Testis (tissue), 3 donors: ENCODE results near the gene BBS10. TPM values are rescaled to one million over a fixed set of nuclear protein-coding genes. Genes with fewer than 3 reads are reported as not detected.

Experiments used
- DNase-seq: peaks from one replicate; pipeline ENCODE4 v3.0.0-alpha.2; 2019
- H3K27ac ChIP-seq, 2 donors: fragments of 200-600 bp; sonication (generic); one replicate each; pipeline ENCODE4 v1.5.1; 2019
- H3K27me3 ChIP-seq: fragments of 200-600 bp; sonication (generic); one replicate; pipeline ENCODE4 v1.5.1; 2019
- H3K36me3 ChIP-seq: fragments of 200-600 bp; sonication (generic); one replicate; pipeline ENCODE4 v1.5.1; 2017; ENCODE audit warnings: low read depth; ENCODE audit errors: missing control alignments
- H3K4me1 ChIP-seq: fragments of 200-600 bp; sonication (generic); one replicate; pipeline ENCODE4 v1.5.1; 2019
- H3K4me3 ChIP-seq, 2 donors: fragments of 200-600 bp; sonication (generic); one replicate each; pipeline ENCODE4 v1.5.1; 2017 to 2019
- H3K9me3 ChIP-seq: fragments of 200-600 bp; sonication (generic); one replicate; pipeline ENCODE4 v1.5.1; 2017
- CTCF ChIP-seq, 3 experiments: fragments of 450-650 bp in 2 of 3; fragments of 200-600 bp in 1 of 3; sonication (generic) in 1 of 3; IDR thresholded peaks; one replicate each; pipeline ENCODE4 v1.5.1; 2016 to 2019; ENCODE audit warnings: antibody characterized with exemption in 3 of 3, mild to moderate bottlenecking in 2 of 3, moderate library complexity in 1 of 3
- POLR2A ChIP-seq: fragments of 450-650 bp; IDR thresholded peaks from one replicate; pipeline ENCODE4 v1.6.1; 2017; ENCODE audit warnings: antibody characterized with exemption, mild to moderate bottlenecking, moderate library complexity
- WGBS, 2 donors: methylation state at CpG; one replicate each; pipeline ENCODE4 v1.1.5; 2018; 5-methylcytosine and 5-hydroxymethylcytosine counted together
- intact Hi-C: fragments of 100-400 bp; cut with DNase I; formaldehyde crosslinking; loops from one replicate; pipeline ENCODE4 v1.15.1; 2023; ENCODE audit warnings: low total_unique reads
- polyA plus RNA-seq: library from polyadenylated mRNA; stranded (reverse); fragments of 350-450 nt; fragmentation: Illumina TruSeq; extraction: RNeasy Lipid Tissue Mini Kit (QIAGEN cat#74804); gene quantifications from one replicate; pipeline ENCODE4 v1.2.3, GENCODE V29; 2014; ENCODE audit warnings: low read depth, low replicate concordance; ENCODE audit not compliant: insufficient read depth
- total RNA-seq, 2 donors: library from RNA; depleted of rRNA; stranded (reverse); fragments of >200 nt; gene quantifications; one replicate each; pipeline ENCODE4 v1.2.3, GENCODE V29; 2016

Gene BBS10
- total and polyA plus RNA-seq, 3 donors from 2014 or later, result 8.3 to 9.2 (median 9.0) TPM

GRCh38 chr12:76356071-76356470 is 7.9 kb upstream of the BBS10 start:
- DNase-seq, result no peak
- no peak overlapping the region for H3K27ac ChIP-seq
- 97 to 100% methylated on average over 1 of the region's 1 CpG for WGBS, 2 donors

GRCh38 chr12:76346798-76347420 is 1.3 kb downstream of the BBS10 start:
- WGBS, 2 donors, result 42 to 44% methylated on average over 4 of the region's 4 CpGs
- H3K27ac ChIP-seq, result peak overlapping the region in 1 of 2 donors; percentile 92
- TF ChIP-seq POLR2A, result no peak
- no peak for TF ChIP-seq CTCF (IDR thresholded peaks at IDR 0.05)
- peaks cover 11% of the 10 kb centered on the region for H3K4me1 ChIP-seq
- H3K36me3 ChIP-seq, result no peaks in the 10 kb centered on the region
- DNase-seq, result peak; percentile 65
- H3K27me3 ChIP-seq, result no peaks in the 10 kb centered on the region
- H3K4me3 ChIP-seq, result peak overlapping the region in 1 of 2 donors; percentile 86
- intact Hi-C loops, result no loop called here
- no peaks in the 10 kb centered on the region for H3K9me3 ChIP-seq

More at GRCh38 chr12:76356071-76356470, 7.9 kb upstream of the BBS10 start:
- Histone ChIP-seq H3K27me3 (no peaks in the 10 kb centered on the region), H3K9me3 (no peaks in the 10 kb centered on the region), H3K36me3 (no peaks in the 10 kb centered on the region), H3K4me1 (no peaks in the 10 kb centered on the region), H3K4me3 (no peak overlapping the region)
- TF ChIP-seq POLR2A (no peak), CTCF (IDR thresholded peaks at IDR 0.05) (no peak)
- intact Hi-C loops, result no loop called here

DNA sequence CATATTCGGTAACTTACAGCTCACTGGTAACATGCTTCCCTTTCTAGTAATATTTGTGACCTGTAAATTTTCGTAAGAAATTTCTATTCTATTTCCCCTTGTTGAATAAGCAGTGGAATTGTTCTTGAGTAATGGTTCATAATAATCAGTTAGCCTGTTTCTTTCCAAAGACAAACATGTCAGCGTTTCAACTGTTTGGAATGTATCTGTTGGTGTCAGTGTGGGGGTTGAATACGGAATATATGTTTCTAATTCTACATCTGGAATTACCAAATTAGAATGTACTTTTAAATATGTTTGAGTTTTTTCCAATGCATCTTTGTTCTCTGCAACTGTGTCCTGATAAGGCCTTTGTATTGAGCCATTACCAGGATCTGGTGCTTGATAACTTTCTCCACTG is 2.0 kb downstream of the BBS10 start:
- H3K4me1 ChIP-seq, result peaks cover 11% of the 10 kb centered on the region
- intact Hi-C loops, result no loop called here
- H3K9me3 ChIP-seq, result no peaks in the 10 kb centered on the region
- no peak overlapping the region for H3K27ac ChIP-seq
- 73 to 83% methylated on average over 4 of the region's 4 CpGs for WGBS, 2 donors
- no peak overlapping the region for H3K4me3 ChIP-seq
- H3K36me3 ChIP-seq, result no peaks in the 10 kb centered on the region
- no peak for TF ChIP-seq CTCF (IDR thresholded peaks at IDR 0.05)
- no peak for TF ChIP-seq POLR2A
- no peaks in the 10 kb centered on the region for H3K27me3 ChIP-seq
- no peak for DNase-seq

DNA sequence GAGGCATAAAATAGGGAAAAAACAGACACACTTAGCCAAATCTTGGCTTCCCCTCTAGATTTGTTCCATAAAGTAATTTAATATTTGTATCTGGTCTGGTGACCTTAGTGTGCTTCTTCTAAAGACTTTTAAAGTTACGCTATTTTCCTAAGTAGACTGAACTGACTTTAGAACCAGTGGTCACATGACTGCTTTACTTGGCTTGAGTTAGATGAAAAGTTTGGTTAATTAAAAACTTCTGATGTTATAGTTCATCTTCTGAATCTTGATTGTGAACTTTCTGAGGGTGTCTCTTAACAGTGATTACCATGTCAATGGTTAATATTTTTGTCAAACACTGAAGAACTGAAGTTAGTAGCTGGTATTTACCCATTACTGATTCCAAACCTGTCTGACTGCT is 2.6 kb downstream of the BBS10 start:
- H3K27ac ChIP-seq, result no peak overlapping the region
- no peaks in the 10 kb centered on the region for H3K27me3 ChIP-seq
- no peak for DNase-seq
- H3K36me3 ChIP-seq, result no peaks in the 10 kb centered on the region
- 80 to 81% methylated on average over 1 of the region's 1 CpG for WGBS, 2 donors
- no peak for TF ChIP-seq POLR2A
- no peak overlapping the region for H3K4me3 ChIP-seq
- peaks cover 11% of the 10 kb centered on the region for H3K4me1 ChIP-seq
- intact Hi-C loops, result no loop called here
- H3K9me3 ChIP-seq, result no peaks in the 10 kb centered on the region

DNA sequence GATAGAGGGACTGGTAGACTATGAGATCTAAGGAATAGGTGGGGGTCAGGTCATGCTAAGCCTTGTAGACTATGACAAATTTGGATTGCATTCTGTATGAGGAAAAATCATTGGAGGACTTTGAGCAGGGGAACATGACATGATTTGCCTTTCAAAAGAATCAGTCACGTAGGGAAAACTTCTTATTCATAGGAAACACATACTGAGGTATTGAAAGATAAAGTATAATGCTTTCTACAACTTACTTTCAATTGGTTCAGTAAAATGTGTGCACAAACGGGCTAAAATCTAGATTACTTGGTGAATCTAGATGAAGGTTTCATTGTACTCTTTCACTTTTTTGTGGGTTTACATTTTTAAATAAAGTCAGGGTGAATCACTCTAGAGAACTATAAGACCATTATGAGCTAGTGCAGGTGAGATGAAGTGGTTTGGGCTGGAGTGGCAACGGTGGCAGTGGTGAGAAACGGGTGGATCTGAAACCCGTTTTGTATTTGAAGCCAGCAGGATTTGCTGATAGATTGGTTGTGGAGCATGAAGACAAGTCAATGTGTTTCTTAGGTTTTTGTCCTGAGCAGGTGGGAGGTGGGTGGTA is 6.7 kb downstream of the BBS10 start:
- WGBS, 2 donors, result 81 to 87% methylated on average over 5 of the region's 5 CpGs
- intact Hi-C loops, result no loop called here
- Histone ChIP-seq H3K27me3 (no peaks in the 10 kb centered on the region), H3K36me3 (no peaks in the 10 kb centered on the region), H3K4me3 (no peak overlapping the region), H3K4me1 (peaks cover under 1% of the 10 kb centered on the region), H3K9me3 (no peaks in the 10 kb centered on the region), H3K27ac (no peak overlapping the region)
- no peak for TF ChIP-seq POLR2A
- TF ChIP-seq CTCF (IDR thresholded peaks at IDR 0.05), result no peak
- DNase-seq, result no peak
